ENCODE data around the gene DNAI1.

The DNAI1 gene

DNA sequence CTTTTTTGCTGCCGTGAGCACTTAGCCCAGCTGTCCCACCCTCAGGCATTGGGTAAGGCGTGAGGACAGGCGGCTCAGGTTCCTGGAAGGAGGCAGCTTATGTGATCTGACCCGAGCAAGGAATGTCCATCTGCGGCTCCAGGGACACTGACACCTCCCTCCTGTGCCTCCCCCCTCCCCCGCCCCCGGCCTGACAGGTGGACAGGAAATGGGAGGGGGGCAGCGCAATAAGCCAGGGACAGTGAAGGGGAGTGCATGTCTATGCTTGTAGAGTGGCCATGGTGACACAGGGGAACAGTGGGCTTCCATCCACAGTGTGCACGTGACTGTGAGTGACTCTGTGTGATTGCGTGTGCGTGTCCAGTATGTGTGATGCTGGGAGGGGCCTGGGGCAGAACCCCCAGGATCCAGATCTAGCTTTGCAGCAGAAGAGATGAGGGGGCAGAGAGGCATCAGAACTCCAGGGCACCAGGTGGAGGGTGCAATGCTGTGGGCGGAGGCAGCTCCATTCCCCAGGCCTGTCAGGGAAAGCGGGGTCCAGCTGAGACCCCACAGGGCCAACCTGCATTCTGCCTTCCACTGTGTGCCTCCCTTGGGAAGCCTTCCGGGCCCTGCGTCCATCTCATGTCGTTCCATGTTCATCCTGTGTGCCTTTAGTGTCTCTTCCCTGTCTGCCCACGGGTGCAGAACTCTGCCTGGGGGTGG, 100.5 kb downstream of the DNAI1 start:
- DNase-seq (ENCODE audit: low read depth), result no peak

DNA sequence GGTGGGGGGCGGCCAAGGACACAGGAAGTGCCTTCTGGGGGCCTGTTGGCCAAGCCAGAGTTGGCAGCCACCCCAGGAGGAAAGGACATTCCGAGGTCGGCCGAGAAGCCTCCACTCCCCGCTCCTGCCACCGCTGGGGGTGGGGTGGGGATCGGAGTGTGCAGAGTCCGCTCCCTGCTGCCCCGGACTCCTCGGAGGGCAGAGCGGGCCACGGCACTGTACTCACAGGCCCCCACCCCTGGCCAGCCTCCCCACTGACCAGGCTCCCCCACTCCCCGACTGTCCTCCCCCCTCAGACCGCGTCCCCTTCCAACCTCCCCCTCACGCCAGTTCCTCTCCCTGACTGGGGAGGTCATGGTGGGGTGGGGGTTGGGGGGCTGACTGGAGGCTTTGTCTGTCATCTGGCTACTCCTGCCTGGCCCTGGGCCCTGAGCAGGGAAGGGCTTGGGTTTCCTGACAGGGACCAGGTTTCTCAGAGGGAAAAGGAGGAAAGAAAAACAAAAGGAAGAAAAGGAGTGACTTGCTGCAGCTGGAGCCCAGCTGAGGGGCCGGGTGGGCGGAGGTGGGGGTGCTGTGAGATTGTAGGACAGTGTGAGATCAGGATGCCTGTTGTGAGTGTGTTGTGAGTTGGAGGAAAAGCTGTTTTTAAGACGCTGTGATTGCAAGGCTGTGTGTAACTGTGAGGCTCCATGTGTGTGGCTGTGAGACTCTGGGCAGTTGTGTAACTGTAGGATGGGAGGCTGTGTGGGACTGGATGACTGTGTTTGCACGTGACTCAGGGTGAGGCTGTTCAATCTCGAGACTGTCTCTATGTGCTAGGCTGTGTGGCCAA, 101.2 kb downstream of the DNAI1 start:
- DNase-seq (ENCODE audit: low read depth), result no peak

DNA sequence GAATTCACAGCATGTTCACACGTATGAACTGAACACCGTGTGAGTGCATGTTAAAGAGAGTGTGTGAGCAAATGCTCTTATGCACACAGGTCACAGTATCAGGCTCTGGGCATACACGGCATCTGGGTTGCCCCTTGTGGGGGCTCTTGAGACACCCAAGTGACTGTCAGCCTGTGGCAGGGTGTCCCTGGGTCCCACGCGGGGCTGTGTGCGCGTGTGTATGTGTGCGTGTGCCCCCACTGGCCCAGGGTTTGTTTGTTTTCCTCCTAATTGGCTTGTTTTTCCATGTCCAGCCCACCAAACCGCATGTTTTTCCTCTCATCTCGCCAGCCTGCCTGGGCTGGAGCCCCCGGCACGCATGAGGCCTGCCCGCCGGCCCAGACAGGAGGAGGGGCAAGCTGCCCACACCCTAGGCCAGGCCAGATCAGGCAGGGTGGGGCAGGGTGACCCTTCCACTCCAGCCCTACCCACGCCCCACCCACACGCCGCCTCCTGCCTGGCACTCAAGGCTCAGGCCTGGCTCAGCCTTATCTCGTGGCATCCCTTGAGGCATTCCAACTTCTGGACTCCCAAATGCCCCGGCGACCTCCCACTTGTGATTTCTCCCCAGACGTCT, 102.1 kb downstream of the DNAI1 start:
- no peak for DNase-seq (ENCODE audit: low read depth)

DNA sequence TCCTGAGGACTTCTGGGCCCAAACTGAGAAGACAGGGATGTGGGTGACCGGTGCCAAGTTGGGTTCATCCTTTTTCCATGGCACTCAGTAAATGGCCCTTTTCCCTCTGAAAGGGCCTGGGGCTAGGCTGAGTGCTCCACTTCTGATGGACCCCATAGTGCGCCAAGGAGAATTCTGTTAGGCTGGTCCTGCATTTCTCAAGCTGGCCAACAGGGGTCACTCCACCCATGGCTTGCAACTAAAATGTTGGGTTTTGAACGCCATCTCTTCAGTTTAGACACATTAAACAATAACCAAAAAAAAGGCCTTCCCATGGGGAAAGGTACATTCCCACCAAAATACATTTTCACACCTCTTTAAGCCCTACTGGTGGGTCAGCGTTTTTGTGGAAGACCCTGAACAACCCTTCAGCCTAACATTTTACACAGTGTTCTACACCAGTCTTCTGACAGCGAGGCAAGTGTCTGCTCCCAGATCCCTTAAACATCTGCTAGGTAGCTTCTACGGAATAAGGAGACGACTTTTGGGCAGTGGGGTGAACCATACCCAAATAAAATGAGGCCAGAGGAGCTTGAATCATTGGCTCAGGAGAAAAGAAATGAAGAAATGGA, 103.6 kb downstream of the DNAI1 start:
- DNase-seq (ENCODE audit: low read depth), result peak; percentile 15

DNA sequence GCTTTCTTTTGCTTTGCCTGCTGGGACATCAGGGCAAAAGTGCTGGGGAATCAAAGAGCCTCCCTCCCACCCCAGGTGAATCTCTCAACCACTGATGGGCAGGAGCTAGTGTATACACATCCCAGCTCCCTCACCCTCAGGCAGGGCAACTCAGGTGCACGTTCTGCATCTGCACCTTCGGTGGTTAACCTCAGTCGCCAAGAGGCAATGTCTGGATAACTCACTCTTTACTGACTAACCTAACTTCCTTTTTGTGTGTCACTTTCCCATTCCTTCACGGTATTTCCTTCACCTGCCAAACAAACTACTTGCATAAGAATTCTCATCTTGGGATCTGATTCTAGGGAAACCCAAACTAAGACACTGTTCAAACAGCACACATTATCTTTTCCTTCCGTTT, 104.7 kb downstream of the DNAI1 start:
- DNase-seq (ENCODE audit: low read depth), result no peak

DNA sequence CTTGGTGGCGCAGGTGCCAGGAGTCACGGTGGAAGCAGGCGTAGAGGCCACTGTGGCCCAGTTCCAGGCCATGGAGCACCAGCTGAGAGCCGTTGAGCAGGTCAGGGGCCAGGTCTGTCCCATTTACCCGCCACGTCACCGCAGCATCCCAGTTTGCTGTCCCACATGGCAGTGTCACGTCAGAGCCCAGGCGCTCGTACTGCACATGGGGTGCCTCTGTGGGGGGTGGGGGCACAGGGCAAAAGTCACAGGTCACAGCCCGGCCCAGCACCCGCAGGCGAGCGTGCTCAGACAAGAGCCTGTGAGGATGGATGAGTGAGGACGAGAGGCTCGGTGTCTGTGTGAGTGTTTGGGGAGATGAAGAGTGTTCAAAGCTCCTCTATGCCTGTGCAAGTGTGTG, 106.0 kb downstream of the DNAI1 start:
- DNase-seq (ENCODE audit: low read depth), result no peak

DNA sequence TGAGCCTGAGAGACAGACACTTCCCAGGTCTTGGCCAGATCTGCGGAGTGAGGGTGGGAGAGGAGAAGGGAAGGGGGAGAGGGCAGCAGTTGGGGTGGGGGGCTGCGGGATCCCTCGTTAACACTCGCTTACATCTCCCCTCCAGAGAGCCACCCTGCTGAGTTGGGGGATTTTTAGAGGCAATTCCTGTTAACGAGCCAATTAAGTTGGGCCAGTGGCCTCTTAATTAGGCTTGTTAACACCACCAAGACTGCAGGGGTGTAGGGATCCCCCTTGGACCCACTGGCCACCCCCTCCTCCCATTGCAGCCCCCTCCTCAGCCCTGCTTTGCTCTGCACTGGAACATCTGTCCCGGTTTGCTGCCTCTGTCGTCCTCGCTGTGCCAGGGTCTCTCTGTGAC, 107.3 kb downstream of the DNAI1 start:
- no peak for DNase-seq (ENCODE audit: low read depth)

DNA sequence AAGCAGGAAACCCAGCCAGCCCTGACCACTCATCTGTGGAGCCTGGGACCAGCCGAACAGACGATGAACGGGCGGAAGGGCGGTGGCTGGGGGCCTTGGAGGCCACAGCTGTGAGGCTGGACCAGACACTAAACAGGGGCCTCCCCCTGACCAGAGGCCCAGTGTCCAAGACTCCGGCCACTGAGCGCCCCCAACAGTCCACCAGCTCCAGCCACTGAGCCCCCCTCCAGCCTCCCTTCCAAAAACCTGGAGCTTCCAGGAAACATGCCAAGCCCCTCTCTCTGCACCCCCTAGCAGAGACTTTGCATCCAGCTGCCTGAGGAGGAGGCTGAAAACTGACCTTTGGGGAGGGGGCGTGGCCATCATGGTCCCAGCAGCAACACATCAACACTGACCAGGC, 107.7 kb downstream of the DNAI1 start:
- DNase-seq (ENCODE audit: low read depth), result no peak

DNA sequence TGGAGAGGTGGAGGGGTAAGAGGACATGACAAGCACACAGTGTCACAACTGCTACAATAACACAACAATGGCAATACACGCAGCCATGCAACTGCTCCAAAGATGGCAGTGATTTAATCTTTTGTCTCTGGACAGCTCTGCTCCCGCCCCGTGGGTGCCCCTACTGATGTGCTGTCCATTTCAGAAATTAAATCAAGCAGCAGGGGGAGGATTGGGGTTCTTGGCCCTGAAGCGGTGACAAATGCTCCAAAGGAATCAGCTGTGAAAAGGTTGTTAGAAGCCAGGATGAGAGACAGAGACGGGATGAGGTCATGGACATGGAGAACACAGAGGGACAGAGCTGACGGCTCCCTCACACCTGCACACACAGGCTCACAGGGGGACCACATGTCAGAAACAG, 108.4 kb downstream of the DNAI1 start:
- DNase-seq (ENCODE audit: low read depth), result no peak

DNA sequence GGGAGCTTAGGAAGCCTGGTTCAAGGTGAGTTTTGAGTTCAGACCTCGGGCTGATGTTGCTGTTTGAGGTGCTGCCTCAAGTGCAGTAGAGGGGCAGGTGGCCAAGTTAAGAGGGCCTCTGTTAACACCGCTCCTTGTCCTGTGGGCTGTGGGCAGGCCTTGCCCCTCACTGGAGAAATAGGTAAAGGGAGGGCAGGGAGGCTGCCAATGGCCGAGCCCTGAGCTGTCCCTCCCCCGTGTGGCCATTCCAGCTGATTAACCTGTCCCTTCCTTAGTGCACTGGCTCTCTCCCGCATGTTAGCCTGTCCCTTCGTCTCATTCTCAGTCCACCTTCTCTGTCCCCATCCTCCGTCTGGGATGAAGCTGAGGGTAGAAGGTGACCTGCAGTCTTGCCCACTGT, 109.5 kb downstream of the DNAI1 start:
- DNase-seq (ENCODE audit: low read depth), result no peak

DNA sequence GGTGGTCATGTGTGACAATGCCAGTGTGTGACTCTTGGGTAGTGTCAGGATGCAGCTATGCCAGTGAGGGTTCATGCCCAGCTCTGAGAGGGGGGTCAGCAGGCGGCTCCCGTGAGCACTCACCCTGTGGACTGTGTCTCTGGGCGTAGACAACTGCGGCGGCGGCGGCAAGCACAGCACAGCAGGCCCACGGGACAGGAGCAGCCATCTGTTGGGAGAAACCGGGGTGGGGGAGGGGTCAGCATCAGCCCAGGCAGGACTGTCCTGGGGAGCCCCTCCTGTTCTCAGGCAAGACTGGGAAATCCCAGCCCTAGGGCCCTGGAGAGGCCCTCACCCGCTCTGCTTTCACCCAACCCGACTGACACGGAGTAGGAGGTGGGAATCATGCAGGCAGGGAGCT, 110.2 kb downstream of the DNAI1 start:
- DNase-seq (ENCODE audit: low read depth), result no peak

DNA sequence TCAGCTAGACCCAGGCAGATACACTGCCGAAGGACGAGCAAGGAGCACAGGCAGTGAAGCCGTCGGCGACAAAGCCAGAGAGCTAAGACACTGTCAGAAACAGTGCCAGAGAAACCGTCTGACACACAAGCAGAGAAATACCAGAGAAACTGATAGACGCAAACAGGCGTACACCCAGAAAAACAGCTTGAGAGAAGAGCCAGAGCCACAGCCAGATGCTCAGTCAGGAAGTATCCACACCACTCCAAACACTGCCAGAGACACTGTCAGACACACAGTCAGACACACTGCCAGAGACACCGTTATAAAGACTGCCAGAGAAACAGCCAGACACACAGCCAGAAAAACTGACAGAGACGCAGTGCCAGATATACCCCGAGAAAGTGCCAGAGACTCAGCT, 111.8 kb downstream of the DNAI1 start:
- no peak for DNase-seq (ENCODE audit: low read depth)

Measured in CMK (cell line).